Measurements from ENCODE around the gene GATA6.

The GATA6 gene

GRCh38 chr18:22167091-22167470, 2.3 kb upstream of the GATA6 start:
- no peak for DNase-seq

- DNase-seq = no peak
These were observed 1.7 kb upstream of the GATA6 start for GRCh38 chr18:22167471-22168241.

GRCh38 chr18:22168360-22168921, 948 bp upstream of the GATA6 start:
- no peak for DNase-seq

GRCh38 chr18:22169889-22170420, 566 bp downstream of the GATA6 start:
- no peak for DNase-seq

GRCh38 chr18:22170421-22171257, 1.2 kb downstream of the GATA6 start:
- no peak for DNase-seq

- DNase-seq = no peak
These were observed 2.1 kb downstream of the GATA6 start for GRCh38 chr18:22171258-22172119.

GRCh38 chr18:22172120-22172582, 2.8 kb downstream of the GATA6 start:
- DNase-seq = no peak

- no peak for DNase-seq
These were observed 3.2 kb downstream of the GATA6 start for GRCh38 chr18:22172594-22173049.

GRCh38 chr18:22173221-22173927, 4.0 kb downstream of the GATA6 start:
- no peak for DNase-seq

GRCh38 chr18:22173928-22174301, 4.5 kb downstream of the GATA6 start:
- no peak for DNase-seq

- DNase-seq = no peak
These were observed 5.2 kb downstream of the GATA6 start for GRCh38 chr18:22174341-22175145.

GRCh38 chr18:22175346-22175745, 6.0 kb downstream of the GATA6 start:
- DNase-seq = no peak

- DNase-seq = no peak
These were observed 7.3 kb downstream of the GATA6 start for GRCh38 chr18:22176420-22177326.

- DNase-seq = no peak
These were observed 8.0 kb downstream of the GATA6 start for GRCh38 chr18:22177327-22177871.

GRCh38 chr18:22179174-22179573, 9.8 kb downstream of the GATA6 start:
- no peak for DNase-seq

GRCh38 chr18:22179631-22180030, 10.2 kb downstream of the GATA6 start:
- DNase-seq = no peak

- DNase-seq = no peak
These were observed 11.3 kb downstream of the GATA6 start for GRCh38 chr18:22180722-22181121.

GRCh38 chr18:22182884-22183697, 13.7 kb downstream of the GATA6 start:
- DNase-seq = no peak
